IPS-11a (cell line): Measurements from ENCODE around the gene ATE1.
"Not testable (repeated sequence)": the region's sequence is repeated elsewhere in the genome, so short reads cannot be mapped to it uniquely, and the experiment has no call there.

Source experiments
- H3K4me3 ChIP-seq: one replicate; pipeline ENCODE4 v1.5.1; 2013; ENCODE audit warnings: low read depth, low read length, control low read depth

ATE1 gene

DNA sequence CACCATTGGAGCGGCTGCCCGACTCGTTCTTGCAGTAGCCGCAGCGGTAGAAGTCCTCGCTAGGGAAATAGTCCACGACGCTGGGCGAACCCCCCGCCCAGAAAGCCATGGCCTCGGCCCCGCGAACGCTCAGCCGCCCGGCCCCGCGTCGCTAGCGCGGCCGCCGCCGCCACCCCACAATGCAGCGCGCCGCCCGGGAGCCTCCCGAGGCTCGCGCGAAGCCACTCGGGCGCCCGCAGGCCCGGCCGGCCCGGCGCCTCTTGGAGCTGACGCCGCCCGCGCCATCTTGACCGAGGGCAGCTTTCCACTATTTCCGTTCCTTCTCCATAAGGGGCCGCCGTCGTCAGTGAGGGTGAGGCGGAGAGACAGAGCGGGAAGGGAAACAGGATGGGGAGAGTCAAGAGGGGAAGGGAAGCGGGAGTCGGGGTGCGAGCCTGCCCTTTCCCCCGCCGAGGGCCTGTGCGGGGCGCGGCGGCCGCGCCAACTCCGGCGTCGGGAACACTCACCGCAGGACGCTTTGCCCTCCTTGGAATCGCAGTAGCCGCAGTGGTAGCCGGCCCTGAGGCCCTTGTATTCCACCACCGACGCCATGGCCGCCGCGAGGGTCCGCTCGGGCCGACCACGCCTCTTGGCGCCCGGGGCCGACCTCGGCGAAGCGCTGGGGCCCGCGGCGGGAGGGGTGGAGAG is at the start of gene ATE1:
ATE1 (minus strand) TSS at position 191 of the 687 bp plus-strand sequence; CDS start at position 109, 82 bp downstream.
- H3K4me3 ChIP-seq = peak within 1 kb of the TSS; percentile 87

DNA sequence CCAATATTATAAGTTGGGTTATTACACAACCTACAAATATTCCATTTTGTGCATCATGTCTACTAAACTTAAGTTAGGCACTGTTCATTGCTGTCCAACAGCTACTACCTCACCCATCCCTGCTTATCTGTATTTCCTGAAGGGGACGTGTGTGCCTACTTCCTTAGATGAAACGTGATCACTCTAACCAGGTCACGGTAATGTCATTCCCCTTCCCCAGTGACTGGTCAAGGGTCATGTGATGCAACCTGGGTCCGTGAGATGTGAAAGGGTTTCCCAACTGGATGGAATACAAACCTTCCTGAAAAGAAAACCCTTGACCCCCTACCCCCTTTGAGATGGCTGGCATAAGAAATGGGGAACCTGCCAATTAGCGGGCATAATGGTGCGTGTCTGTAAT is 48.8 kb upstream of the ATE1 start:
- no peak overlapping the region for H3K4me3 ChIP-seq

DNA sequence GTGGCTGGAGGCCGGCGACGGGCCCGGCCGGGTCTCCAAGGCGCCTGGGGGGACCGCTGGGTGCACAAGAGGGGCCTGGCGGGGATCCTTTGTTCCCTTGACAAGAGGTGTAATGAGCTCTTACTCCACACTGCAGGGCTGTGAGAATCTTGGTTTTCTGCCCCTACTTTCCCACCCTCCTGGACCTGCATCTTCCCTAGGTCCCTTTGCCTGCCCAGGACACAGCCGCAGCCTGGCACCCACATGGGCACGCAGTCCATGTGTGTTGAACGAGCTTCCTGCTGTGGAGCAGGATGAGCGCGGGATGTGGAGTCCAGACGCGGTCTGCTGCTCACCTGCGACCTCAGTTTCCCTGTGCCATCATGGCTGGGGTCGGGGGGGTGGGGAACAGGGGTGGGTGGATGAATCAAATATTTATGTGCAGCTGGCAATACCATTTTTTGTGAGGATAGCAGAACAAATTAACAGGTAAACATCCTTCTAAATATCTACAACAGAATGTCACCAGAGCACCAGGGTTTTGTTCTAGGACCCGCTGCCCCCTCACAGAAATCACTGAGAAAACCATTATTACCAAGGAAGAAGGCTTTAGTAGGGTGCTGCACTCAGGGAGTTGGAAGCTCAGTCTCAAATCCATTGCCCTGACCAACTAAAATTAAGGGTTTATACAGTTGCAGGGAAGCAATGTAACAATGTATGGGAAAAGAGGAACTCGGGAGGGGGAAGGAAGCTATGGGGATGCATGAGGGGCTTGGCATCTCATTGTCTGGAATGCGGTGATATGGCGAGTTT is 47.7 kb upstream of the ATE1 start:
- H3K4me3 ChIP-seq = peak overlapping the region; percentile 72

DNA sequence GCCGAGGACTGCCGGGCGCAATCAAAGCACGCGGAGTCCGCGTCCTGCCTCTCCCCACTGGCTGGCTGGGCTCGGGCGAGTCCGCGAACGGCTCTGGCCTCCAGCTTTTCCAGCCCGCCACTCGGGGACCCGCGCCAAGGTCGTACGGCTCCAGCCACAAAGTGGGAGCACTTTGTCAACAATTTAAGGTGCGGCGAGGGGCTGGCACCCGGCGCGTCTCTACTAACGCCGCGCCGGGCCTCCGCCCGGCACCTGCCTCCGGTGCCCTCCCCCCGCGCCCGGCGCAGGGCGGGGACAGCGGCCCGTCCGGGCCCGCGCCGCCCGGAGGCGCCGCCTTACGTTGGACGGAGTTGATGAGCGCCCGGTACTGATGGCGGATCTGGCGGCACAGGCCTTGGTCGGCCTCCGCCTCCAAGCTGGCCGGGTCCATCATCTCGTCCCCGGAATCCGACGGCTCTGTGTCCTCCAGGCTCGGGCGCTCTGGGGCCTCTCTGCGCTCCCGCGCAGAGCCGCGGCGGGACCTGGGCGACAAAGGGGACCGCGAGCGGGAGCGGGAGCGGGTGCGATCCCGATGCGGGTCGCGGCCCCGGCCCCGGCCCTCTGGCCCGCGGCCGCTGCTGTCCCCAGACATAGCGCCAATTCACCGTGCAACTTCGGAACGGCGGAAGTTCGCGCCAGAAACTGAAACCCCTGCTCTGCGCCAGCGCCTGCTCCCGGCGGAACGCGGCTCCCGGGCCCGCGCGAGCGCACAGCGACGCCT is 46.9 kb upstream of the ATE1 start, which contains the start of gene NSMCE4A:
NSMCE4A (minus strand) TSS at position 683 of the 760 bp plus-strand sequence; CDS start at position 631, 52 bp downstream.
- peak within 1 kb of the TSS; percentile 72 for H3K4me3 ChIP-seq

DNA sequence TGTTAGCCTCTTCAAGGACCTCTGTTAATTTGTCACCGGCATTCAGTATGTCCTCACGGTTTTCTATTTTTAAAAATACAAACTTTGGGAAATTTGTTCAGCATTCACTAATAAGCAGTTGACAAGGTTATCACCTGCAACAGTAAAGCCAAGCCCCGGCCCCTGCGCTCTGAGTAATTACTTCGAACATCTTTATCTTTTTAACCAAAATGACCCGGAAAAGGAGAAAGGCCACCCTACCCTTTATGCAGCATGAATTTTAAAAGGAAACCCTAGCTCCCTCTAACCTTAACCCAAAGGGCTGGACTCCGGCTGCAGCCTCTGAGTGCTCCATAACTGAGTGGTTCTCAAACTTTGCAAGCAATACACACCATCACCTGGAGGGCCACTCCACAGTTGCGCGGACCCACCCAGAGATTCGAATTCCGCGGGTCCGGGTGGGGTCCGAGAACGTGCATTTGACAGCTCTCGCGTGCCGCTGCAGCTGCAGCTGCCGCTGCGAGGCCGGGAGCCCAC is 46.2 kb upstream of the ATE1 start:
- peak overlapping the region; percentile 72 for H3K4me3 ChIP-seq

DNA sequence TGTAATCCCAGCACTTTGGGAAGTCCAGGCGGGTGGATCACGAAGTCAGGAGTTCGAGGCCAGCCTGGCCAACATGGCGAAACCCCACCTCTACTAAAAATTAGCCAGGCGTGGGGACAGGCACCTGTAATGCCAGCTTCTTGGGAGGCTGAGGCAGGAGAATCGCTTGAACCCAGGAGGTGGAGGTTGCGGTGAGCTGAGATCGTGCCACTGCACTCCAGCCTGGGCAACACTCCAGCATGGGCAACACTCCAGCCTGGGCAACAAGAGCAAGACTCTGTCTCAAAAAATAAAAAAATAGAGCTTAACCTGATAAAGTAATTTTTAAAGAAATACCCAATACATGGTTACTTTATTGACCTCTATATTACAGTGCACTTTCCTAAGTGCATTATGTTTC is 41.3 kb upstream of the ATE1 start:
- H3K4me3 ChIP-seq = not testable (repeated sequence)

GRCh38 chr10:121965996-121966395 is 38.2 kb upstream of the ATE1 start:
- no peak overlapping the region for H3K4me3 ChIP-seq

- H3K4me3 ChIP-seq = no peak overlapping the region
These were observed 33.6 kb upstream of the ATE1 start for GRCh38 chr10:121961456-121961855.

DNA sequence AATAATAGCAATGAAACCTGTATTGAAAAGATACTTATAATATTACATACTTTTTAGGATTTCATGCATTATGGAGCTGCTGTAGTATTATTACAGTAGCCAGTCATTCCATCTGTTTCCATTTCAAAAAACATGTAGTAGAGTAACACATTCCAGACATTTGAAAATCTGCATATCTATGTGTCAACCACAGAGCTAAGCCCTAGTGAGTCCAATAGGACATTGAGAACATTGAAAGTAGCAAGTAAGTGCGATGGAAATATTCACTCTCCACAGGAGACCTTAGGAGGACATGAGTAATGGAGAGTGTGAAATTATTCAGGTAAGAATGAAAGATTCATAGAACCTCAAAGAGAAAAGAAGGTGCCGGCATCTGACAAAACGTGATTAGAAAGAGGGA is 31.8 kb upstream of the ATE1 start:
- no peak overlapping the region for H3K4me3 ChIP-seq

- H3K4me3 ChIP-seq = no peak overlapping the region
These were observed 28.6 kb upstream of the ATE1 start for GRCh38 chr10:121956111-121957061.

GRCh38 chr10:121952226-121952625 is 24.4 kb upstream of the ATE1 start:
- H3K4me3 ChIP-seq = no peak overlapping the region

GRCh38 chr10:121949451-121949850 is 21.6 kb upstream of the ATE1 start:
- H3K4me3 ChIP-seq = no peak overlapping the region

- H3K4me3 ChIP-seq = no peak overlapping the region
These were observed 21.2 kb upstream of the ATE1 start for GRCh38 chr10:121949049-121949448.

DNA sequence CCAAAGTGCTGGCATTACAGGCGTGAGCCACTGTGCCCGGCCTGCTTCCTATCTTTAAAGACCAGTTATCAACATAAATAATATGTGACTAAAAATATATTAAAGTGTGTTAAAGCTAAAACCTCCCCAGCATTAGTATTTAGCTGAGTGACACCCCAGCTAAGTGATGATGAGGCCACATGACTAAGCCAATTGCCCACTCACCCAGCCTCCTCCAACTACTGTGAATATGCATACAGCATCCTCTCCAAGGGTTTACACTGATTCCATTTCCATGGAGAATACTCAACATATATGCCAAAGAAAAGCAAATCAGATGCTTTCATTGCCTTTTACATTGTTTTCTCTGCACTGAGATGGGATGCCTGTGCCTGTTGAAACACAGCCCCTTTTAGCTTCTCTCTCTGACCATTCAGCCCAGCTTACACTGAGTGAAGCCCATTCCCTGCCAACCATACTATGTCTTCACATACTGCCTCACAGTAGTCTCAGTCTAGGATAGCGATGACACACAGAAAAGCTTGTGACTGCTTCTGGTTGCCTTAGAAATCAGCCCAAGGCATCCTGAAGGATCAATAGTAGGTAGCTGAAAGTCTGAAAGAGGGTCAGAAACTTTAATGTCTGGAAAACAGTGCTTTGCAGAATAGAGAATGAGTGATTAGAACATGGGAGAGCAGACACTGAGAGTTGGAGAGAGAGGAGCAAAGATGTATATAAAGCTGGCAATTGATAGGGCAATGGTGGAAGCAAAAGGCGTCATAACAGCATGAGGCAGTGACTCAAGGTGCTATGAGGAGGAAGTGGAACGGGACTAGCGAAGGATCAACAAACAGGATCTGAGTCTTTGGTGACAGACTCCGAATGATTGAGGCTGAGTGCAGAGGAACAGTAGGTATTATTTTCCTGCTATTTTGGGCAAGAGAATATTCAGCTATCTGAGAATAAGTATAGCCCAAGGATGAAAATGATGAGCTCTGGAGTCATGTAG is 19.8 kb upstream of the ATE1 start:
- H3K4me3 ChIP-seq = no peak overlapping the region

- H3K4me3 ChIP-seq = no peak overlapping the region
These were observed 15.1 kb upstream of the ATE1 start for GRCh38 chr10:121942749-121943416.

- no peak overlapping the region for H3K4me3 ChIP-seq
These were observed 13.7 kb upstream of the ATE1 start for GRCh38 chr10:121941532-121941931.

DNA sequence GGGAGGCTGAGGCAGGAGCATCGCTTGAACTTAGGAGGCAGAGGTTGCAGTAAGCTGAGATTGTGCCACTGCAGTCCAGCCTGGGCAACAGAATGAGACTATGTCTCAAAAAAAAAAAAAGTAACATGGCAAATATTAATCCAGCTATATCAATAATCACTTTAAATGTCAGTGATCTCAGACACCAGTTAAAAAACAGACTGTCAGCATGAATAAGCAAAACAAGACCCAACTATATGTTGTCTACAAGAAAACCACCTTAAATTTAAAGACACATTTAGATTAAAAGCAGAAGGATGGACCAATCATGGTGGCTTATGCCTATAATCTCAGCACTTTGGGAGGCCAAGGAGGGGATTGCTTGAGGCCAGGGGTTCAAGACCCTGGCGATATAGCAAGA is 8.5 kb upstream of the ATE1 start:
- no peak overlapping the region for H3K4me3 ChIP-seq

- no peak overlapping the region for H3K4me3 ChIP-seq
These were observed 7.9 kb upstream of the ATE1 start for GRCh38 chr10:121935702-121936101.
